SKM-1 treated with dmso at 0.1 percent for 144 hours (cell line): ENCODE measurements around the gene CDH5.

Source experiments
- DNase-seq: peaks from one replicate; lab custom pipeline; 2025; ENCODE audit not compliant: unreplicated experiment; lab: John Stamatoyannopoulos, UW

CDH5 gene

DNA sequence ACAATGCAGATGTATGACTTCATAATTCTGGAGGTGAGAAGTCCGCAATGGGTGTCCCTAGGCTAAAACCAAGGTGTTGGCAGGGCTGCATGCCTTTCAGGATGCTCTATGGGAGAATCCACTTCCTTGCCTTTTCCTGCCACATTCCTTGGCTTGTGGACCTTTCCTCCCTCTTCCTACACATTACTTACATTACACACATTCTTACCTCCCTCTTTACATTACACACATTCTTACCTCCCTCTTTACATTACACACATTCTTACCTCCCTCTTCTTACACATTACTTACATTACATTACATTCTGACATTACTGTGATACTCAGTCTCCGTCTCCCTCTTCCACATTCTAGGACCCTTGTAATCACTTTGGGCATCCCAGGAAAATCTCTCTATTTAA is 14.2 kb upstream of the CDH5 start:
- DNase-seq = no peak

- DNase-seq = no peak
Observed at GRCh38 chr16:66353055-66353454, 13.4 kb upstream of the CDH5 start.

- peak; percentile 18 for DNase-seq
Observed at GRCh38 chr16:66354034-66354909, 12.2 kb upstream of the CDH5 start.

- no peak for DNase-seq
Observed at GRCh38 chr16:66355526-66355925, 11.0 kb upstream of the CDH5 start.

DNA sequence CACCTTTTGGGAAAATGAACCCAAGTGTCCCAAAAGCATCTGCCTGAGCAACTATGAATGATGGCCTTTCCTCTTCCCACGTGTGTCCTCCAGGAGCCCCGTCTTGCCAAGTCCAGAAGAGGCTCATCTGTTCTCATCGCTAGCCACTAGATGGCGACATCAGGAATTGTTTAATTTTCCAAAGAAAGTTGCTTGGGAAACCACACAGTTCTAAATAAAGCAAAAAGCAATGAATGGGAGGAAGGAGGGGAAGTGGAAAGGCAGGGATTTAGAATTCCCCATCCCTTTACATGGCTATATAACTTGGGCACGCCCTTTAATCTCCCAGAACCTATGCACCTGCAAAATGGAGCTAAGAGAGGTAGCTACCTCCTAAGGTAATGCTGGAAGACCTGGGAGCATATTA is 9.0 kb upstream of the CDH5 start:
- DNase-seq = peak; percentile 33

- no peak for DNase-seq
Observed at GRCh38 chr16:66358231-66358630, 8.3 kb upstream of the CDH5 start.

DNA sequence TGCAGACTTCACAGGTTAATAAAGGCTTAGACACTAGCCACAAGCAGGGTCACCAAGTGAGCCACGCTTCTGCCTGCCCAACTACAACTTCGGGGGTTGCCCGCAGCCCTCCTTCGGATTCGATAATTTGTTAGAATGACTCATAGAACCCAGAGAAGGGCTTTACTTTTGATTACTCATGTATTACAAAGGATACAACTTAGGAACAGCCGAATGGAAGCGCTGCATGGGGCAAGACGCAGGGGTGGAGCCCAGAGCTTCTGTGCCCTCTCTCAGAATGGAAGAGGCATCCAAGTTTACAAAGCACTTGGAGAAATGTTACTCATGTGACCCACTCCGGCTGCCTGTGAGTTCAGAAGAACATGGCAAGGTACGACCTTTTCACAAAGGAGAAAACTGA is 7.5 kb upstream of the CDH5 start:
- DNase-seq = no peak

GRCh38 chr16:66359811-66360608 is 6.5 kb upstream of the CDH5 start:
- DNase-seq = no peak

DNA sequence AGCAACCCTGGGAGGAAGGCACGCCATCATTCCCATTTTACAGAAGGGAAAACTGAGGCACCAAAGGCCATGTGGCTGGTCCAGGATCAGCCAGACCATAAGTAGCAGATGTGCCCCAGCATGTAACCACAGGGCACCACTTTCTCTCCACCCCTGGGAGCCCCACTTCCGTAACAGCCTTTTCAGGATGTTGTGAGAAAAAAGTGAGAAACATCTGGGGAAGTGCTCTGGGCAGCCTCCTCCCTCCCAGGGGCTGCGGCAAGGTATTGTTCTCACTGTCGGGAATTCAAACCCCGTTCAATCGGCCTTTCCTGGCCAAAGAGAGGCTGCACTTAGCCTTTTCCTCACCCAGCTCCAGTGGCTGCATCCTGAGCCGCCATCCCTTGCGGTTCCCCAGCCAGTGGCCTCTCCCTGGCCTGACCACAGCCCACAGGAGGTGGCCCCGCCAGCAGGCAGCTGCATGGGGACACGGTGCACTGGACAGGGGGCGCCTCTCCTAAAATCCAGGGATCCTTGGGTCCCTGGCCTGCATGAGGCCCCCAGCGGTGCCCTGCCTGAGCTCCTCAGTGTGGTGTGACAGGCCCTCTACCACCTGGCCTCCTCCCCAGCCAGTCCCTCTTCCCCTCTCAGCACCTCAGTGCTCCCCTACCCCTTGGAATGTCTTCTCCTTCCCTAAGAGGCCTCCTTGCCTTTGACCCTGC is 5.7 kb upstream of the CDH5 start:
- DNase-seq = peak; percentile 12

GRCh38 chr16:66361604-66362135 is 4.8 kb upstream of the CDH5 start:
- DNase-seq = no peak

- DNase-seq = no peak
Observed at GRCh38 chr16:66363211-66363777, 3.2 kb upstream of the CDH5 start.

- no peak for DNase-seq
Observed at GRCh38 chr16:66364117-66364958, 2.2 kb upstream of the CDH5 start.

- DNase-seq = no peak
Observed at GRCh38 chr16:66364959-66365306, 1.6 kb upstream of the CDH5 start.

- DNase-seq = no peak
Observed at GRCh38 chr16:66365651-66366050, 840 bp upstream of the CDH5 start.

DNA sequence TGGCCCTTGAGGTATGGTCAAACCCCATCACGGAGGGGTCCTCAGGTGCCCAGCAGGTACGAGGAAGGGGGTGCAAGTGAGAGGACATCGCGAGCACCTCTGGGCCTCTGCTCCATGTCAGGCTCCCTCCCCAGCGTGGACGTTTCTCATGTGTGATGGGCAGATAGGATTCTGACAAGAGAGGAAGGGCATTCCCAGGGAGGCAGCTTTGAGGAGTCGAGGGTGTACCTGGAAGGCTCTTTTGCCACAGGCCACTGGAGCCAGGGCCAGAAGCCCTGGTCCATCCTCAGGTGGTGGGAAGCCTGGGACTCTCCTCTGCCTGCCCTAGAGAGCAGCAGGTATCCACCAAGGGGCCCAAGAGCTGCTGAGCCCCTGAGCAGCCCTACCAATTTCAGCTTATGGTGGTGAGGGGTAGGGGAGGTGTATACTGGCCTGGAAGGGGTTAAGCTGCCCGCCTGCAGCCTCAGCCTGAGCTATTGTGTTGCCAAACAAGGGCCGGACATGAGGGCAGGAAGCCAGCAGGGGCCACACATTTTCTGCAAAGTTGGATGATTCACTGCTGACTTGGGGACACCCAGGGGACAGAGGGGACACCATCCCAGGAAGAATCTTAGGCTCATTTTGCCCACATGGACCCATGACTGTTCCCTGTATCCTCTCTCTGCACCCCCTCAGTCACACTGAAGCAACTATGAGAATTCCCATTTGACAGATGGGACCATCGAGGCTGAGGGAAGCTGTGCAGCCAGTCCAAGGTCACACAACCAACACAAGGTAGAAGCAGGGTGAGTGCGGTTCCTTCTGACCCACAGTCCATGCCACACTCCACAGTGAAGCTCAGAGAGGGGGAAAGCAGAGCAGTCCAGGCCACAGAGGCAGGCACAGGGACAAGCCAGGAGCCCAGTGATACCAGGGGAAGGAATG is 1.7 kb downstream of the CDH5 start:
- no peak for DNase-seq

- peak; percentile 84 for DNase-seq
Observed at GRCh38 chr16:66369055-66369592, 2.6 kb downstream of the CDH5 start.

GRCh38 chr16:66370786-66371684 is 4.5 kb downstream of the CDH5 start:
- no peak for DNase-seq
